ENCODE data around the gene PSAT1.

GRCh38 chr9:78278177-78278777 is 18.6 kb upstream of the PSAT1 start:
- TF ChIP-seq CTCF (conservative IDR thresholded peaks at IDR 0.05; ENCODE audit: low read depth, low read length) (no peak), EZH2 (IDR thresholded peaks at IDR 0.05; ENCODE audit: borderline replicate concordance, low read depth, low read length, poor library complexity, severe bottlenecking) (no peak)
